HUES48 (cell line): Measurements from ENCODE around the gene HAUS5.

Experiments used
- H3K27ac ChIP-seq: one replicate; pipeline ENCODE4 v1.7.0; 2013; ENCODE audit warnings: low read depth, low read length, inconsistent platforms
- H3K27me3 ChIP-seq: 2 replicates; pipeline ENCODE4 v1.6.1; 2013; ENCODE audit warnings: mild to moderate bottlenecking, low read length; ENCODE audit not compliant: control insufficient read depth, insufficient read depth
- H3K36me3 ChIP-seq: 2 replicates; pipeline ENCODE4 v1.6.1; 2013; ENCODE audit warnings: low read length; ENCODE audit not compliant: control insufficient read depth, insufficient read depth
- H3K4me1 ChIP-seq: 2 replicates; pipeline ENCODE4 v1.6.1; 2013; ENCODE audit warnings: mild to moderate bottlenecking, low read length; ENCODE audit not compliant: control insufficient read depth, insufficient read depth
- H3K4me3 ChIP-seq: 2 replicates; pipeline ENCODE4 v1.5.1; 2013; ENCODE audit warnings: mild to moderate bottlenecking, low read depth, low read length
- H3K9ac ChIP-seq: 2 replicates; pipeline ENCODE4 v1.6.1; 2013; ENCODE audit warnings: mild to moderate bottlenecking, low read depth, low read length, moderate library complexity
- H3K9me3 ChIP-seq: 2 replicates; pipeline ENCODE4 v1.6.1; 2013; ENCODE audit warnings: low read length; ENCODE audit not compliant: control insufficient read depth, insufficient read depth

Gene HAUS5

DNA sequence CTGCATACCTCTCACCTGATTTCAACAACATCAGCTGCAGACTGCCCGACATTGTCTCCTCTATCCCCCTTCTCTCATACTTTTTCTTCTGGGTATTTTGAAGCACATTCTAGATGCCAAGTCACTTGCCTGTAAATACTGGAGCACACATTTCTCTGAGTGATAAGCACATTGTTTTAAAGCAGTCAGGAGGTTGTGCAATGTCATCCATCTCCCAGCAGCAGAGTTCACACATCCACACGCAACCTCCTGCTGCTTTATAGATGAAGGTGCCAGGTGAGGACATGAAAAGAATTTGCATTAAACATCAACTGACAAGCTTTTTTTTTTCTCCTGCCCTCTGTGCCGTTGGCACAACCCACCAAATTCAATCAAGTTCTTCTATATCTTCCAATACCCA is 59.3 kb downstream of the HAUS5 start:
- no peaks in the 10 kb centered on the region for H3K9me3 ChIP-seq

DNA sequence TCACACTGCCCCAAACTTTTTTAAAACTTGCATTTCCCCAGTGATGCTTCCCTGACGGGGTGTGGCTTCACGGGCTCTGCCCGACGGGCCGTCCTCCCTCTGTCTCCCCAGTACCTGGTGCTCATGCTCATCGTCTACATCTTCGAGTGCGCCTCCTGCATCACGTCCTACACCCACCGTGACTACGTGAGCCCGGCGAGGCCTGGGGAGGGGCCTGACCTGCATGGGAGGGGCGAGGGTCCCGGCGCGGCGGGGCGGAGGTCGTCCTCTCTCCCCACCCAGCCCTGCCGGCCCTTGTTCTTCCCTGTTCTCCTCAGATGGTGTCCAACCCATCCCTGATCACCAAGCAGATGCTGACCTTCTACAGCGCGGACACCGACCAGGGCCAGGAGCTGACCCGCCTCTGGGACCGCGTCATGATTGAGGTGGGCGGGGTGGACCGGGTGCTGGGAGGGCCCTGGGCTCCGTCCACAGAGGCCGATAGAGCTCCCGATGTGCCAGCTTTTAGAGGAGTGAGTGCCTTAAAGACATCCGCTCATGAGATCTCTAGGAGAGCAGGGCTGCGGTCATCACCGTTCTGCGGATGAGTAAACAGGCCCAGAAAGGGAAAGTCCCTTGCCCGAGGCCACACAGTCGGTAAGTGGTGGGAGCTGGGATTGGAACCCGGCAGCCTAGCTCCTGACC is 60.7 kb downstream of the HAUS5 start:
- Histone ChIP-seq H3K36me3 (no peaks in the 10 kb centered on the region), H3K27ac (no peak overlapping the region), H3K4me3 (peak overlapping the region; percentile 69), H3K27me3 (no peaks in the 10 kb centered on the region), H3K4me1 (no peaks in the 10 kb centered on the region), H3K9me3 (no peaks in the 10 kb centered on the region), H3K9ac (no peak overlapping the region)

More for the DNA sequence above, 59.3 kb downstream of the HAUS5 start:
- Histone ChIP-seq H3K4me3 (no peak overlapping the region), H3K4me1 (no peaks in the 10 kb centered on the region), H3K27ac (no peak overlapping the region), H3K36me3 (no peaks in the 10 kb centered on the region), H3K9ac (no peak overlapping the region), H3K27me3 (no peaks in the 10 kb centered on the region)
